VCaP (cell line): Measurements from ENCODE around the gene ASNSD1.
"Not testable (repeated sequence)": the region's sequence is repeated elsewhere in the genome, so short reads cannot be mapped to it uniquely, and the experiment has no call there.

Source experiments
- H3K27ac ChIP-seq: fragments of 450-650 bp; 2 replicates; pipeline ENCODE4 v1.5.1; 2017
- TF ChIP-seq, protein P1 (sequence below): fragments of 450-650 bp; conservative IDR thresholded peaks from 2 replicates; pipeline ENCODE4 v1.5.1; 2017; ENCODE audit warnings: mild to moderate bottlenecking, moderate library complexity

Gene ASNSD1

DNA sequence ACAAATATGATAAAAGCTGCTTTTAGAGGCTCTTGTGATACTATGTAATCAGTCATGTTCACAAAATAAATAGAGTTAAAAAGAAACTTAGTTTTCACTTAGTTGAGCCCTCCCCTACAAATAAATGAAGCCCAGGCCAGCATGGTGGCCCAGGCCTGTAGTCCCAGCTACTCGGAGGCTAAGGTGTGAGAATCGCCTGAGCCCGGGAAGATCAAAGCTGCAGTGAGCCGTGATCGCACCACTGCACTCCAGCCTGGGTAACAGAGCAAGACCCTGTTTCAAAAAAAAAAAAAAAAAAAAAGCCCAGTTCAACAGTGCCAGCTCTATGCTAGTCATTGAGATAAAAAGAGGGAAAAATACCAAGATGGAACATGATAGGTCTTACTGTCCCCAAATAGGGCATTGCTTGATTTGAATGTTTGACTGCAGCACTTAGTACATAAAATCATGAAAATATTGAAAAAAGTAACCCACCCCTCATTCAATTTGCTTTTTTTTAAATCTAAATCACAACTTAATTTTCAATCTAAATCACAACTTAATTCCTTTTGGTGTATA lies 1.5 kb downstream of the ASNSD1 start:
- H3K27ac ChIP-seq, result no peak overlapping the region
- TF ChIP-seq, protein P1, sequence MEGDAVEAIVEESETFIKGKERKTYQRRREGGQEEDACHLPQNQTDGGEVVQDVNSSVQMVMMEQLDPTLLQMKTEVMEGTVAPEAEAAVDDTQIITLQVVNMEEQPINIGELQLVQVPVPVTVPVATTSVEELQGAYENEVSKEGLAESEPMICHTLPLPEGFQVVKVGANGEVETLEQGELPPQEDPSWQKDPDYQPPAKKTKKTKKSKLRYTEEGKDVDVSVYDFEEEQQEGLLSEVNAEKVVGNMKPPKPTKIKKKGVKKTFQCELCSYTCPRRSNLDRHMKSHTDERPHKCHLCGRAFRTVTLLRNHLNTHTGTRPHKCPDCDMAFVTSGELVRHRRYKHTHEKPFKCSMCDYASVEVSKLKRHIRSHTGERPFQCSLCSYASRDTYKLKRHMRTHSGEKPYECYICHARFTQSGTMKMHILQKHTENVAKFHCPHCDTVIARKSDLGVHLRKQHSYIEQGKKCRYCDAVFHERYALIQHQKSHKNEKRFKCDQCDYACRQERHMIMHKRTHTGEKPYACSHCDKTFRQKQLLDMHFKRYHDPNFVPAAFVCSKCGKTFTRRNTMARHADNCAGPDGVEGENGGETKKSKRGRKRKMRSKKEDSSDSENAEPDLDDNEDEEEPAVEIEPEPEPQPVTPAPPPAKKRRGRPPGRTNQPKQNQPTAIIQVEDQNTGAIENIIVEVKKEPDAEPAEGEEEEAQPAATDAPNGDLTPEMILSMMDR, result no peak

DNA sequence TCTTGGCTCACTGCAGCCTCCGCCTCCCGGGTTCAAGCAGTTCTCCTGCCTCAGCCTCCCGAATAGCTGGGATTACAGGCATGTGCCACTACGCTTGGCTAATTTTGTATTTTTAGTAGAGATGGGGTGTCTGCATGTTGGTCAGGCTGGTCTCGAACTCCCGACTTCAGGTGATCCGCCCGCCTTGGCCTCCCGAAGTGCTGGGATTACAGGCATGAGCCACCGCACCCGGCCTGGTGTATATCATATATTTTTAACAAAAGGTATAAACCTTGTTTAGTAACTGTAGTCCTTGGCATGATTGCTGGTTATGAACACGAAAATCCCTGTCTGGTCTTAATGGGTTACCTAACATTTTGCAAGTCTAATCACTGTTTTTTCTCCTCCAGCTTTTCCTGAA lies 2.1 kb downstream of the ASNSD1 start:
- H3K27ac ChIP-seq, result not testable (repeated sequence)

DNA sequence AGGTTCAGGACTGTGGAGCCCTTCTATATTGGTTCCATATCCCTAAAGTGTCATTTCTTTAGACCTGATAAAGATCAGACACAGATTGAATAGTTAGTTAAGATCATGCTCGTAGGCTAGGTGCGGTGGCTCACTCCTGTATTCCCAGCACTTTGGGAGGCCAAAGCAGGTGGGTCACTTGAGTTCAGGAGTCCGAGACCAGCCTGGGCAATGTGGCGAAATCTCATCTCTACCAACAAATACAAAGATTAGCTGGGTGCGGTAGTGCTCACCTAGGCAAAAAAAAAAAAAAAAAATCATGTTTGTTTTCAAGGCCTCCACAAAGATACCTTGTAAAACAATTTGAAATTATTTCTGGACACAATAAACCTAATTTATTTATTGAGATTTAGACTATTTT lies 8.7 kb downstream of the ASNSD1 start:
- TF ChIP-seq, protein P1, result no peak
- no peak overlapping the region for H3K27ac ChIP-seq

DNA sequence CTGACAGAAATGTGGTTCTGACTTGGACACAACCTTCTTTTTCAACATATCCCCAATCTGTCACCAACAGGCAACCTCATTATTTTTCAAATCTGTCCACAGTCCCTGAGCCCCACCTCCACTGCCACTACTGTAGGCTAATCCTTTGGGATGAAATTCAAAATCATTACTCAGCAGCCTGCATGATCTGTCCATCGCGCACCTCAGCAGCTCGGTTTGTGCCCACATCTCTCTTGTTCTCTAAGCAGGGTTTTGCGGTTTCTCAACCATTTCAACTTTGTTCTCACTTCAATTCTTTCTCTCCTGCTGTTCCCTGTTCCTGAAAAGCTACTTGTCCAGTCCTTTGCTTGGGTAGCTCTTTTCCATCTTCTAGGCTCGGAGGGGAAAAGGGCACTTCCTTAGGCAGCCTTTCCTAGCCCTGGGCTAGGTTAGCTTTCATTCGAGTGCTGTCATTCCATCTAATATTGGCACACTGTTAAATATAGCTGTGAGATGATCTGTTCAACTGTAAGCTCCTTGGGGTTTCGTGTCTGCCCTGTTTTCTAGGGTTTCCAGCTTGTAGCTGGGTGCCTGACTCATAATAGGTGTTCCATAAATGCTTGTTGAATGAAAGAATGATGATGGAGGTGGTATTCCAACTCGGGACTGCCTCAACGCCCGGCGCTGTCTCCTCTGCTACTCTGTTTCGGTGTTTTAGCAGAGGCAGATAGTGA lies 12.6 kb downstream of the ASNSD1 start:
- H3K27ac ChIP-seq, result peak overlapping the region; percentile 94
- TF ChIP-seq, protein P1, result no peak

DNA sequence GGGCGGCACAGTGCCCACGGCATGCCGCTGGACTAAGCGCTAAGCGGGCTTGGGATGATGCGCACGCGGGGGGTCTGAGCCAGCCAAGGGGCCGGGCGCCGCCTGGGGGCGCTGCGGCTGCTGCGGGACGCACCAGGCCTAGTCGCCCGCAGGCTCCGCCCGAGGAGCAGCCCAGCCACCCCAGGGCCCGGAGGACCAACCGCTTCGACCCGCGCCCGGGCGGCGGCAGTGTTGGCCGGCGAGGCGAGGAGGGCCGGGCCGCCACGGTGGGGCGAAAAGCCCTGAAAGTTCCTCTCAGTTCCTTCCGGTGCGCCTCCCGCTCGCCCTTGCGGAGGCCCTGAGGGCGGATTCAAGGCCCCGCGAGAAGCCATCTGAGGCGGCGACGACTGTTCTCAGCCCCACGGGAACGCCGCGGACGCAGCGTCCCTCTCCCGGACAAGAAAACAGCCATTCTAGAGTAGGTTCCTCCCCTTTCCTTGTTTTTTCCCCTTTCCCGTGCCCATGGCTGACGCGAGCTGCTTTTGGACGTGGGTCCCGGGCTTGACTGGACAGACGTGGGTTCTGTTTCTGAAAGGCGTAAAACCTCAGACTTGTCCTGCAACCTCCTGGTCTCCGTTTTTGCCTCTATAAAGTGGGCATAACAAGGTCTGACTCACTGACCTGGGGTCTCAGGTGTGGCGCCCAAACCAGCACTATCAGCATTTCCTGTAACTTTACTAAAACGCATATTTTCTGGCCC lies 13.3 kb downstream of the ASNSD1 start, which contains the start of gene ANKAR:
Gene ANKAR, plus strand, starts transcription at position 297 of the 739 bp plus-strand sequence. CDS start 1,821 bp downstream, outside the sequence.
- TF ChIP-seq, protein P1, result peak; percentile 96
- peak within 1 kb of the TSS; percentile 94 for H3K27ac ChIP-seq

- TF ChIP-seq, protein P1, result no peak
- no peak overlapping the region for H3K27ac ChIP-seq
These were observed 15.2 kb downstream of the ASNSD1 start for GRCh38 chr2:189676471-189676870.

DNA sequence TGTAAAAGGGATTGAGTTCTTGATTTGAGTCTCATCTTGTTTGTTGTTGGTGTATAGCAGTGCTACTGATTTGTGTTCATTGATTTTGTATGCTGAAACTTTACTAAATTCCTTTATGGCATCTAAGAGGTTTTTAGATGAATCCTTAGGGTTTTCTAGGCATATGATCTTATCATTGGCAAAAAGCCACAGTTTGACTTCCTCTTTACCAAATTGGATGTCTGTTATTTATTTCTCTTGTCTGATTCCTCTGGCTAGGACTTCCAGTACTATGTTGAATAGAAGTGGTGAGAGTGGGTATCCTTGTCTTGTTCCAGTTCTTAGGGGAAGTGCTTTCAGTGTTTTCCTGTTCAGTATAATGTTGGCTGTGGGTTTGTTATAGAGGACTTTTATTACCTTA lies 18.0 kb downstream of the ASNSD1 start:
- TF ChIP-seq, protein P1, result no peak
- no peak overlapping the region for H3K27ac ChIP-seq

DNA sequence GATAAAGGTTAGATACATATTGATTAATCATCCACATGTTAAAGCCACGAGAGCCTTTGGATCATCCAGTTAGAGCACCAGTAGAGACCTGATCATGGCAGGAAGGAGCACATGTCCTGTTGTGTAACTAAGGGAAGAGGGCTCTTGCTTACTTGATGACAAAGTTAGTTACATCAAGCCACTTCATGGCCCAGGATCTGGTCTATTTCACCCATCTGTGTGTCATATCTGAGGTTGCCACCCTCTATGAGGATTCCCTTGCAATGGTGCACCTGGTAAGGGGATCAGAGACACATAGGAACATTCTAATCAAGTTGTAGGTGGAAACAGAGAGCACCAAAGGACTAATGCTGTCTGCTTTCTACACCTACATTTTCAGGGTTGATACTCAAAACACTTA lies 19.9 kb downstream of the ASNSD1 start:
- TF ChIP-seq, protein P1, result no peak
- no peak overlapping the region for H3K27ac ChIP-seq
